Measurements from ENCODE around the gene SYTL1.

DNA sequence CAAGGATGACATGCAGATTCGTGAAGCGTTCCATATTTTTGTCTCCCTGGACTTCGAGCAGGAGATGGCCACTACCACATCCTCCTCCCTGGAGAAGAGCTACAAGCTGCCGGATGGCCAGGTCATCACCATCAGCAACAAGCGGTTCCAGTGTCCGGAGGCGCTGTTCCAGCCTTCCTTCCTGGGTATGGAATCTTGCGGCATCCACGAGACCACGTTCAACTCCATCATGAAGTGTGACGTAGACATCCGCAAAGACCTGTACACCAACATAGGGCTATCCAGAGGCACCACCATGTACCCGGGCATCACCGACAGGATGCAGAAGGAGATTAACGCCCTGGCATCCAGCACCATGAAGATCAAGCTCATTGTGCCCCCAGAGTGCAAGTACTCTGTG, 16.5 kb upstream of the SYTL1 start:
- no peak for TF ChIP-seq POLR2AphosphoS5 (IDR thresholded peaks at IDR 0.05)
- TF ChIP-seq, protein P1, sequence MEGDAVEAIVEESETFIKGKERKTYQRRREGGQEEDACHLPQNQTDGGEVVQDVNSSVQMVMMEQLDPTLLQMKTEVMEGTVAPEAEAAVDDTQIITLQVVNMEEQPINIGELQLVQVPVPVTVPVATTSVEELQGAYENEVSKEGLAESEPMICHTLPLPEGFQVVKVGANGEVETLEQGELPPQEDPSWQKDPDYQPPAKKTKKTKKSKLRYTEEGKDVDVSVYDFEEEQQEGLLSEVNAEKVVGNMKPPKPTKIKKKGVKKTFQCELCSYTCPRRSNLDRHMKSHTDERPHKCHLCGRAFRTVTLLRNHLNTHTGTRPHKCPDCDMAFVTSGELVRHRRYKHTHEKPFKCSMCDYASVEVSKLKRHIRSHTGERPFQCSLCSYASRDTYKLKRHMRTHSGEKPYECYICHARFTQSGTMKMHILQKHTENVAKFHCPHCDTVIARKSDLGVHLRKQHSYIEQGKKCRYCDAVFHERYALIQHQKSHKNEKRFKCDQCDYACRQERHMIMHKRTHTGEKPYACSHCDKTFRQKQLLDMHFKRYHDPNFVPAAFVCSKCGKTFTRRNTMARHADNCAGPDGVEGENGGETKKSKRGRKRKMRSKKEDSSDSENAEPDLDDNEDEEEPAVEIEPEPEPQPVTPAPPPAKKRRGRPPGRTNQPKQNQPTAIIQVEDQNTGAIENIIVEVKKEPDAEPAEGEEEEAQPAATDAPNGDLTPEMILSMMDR (IDR thresholded peaks at IDR 0.05), result no peak
